ENCODE data around the gene DHDH.

The DHDH gene

DNA sequence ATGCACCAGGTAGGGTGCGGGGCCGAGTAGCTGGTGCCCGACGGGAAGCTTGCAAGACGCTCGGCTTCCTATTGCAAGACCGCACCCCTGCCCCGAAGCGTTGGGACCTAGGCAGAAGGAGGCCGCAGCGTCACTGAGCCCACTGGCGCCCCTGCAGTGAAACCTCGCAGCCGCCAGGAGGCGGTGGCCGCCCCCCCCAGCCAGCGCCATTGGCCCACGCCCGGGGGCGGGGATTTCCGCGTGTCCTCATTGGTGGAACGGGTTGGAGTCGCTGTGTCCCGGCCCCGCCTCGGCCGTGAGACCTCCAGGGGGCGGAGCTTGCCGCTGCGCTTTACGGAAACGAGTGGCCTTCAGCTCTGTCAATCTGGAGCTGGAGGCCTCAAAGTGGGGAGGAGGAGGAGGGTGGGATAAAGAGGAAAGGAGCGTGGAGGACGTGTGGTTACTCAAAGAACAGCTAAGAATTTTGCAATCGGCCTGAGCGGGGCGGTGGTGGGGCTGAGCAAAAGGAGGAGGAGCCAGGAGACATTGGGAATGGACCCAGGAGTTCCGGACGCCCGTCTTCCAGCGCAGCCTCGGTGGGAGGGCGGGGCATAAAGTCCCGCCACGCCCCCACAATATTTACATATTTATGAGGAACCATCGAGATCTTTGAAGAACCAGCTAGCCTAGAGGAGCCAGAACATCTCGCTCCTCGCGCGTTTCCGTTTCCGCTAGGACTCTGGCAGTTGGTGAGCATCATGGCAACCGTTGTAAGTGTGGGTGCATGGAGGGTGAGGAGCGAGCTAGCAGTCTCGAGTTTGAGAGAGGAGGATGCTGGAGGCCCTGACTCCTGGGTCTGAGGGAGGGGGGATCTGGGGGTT, 59.9 kb downstream of the DHDH start, which contains the start of the genes GYS1 and RUVBL2:
Gene GYS1, minus strand, starts transcription at position 135 of the 860 bp plus-strand sequence. CDS start 197 bp downstream, outside the sequence.
Gene RUVBL2, plus strand, starts transcription at position 713 of the 860 bp plus-strand sequence. Its CDS starts 25 bp downstream, at position 738.
- DNase-seq, result peak; percentile 99

DNA sequence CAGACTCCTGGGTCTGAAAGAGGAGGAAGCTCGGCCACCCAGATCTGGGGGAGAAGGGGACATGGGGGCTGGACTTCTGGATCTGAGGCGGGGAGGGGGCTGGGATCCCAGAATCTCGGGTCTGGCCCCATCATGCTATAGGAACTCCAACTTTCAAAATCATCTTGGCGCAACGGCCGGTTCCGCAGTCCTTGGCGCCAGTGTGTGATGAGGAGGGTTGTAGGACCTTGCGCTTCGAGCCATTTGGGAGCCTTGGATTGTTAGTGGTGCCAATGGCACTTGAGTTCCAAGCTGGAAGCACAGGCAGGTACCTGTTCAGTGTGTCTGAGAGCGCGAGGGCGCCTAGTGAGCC, 60.5 kb downstream of the DHDH start:
- DNase-seq, result no peak
